Fibroblast of lung (primary cell): ENCODE measurements around the gene IL21R.

Experiments
- CTCF ChIP-seq, 2 donors: IDR thresholded peaks in 1 of 2; conservative IDR thresholded peaks in 1 of 2; 1 replicate in 1 of 2; 2 replicates in 1 of 2; pipeline ENCODE4 v1.5.1; 2011 to 2012; ENCODE audit warnings: low read length in 2 of 2, control low read depth in 1 of 2, inconsistent platforms in 1 of 2, low read depth in 1 of 2, mild to moderate bottlenecking in 1 of 2
- EZH2 ChIP-seq: IDR thresholded peaks from 2 replicates; pipeline ENCODE4 v1.5.1; 2012; ENCODE audit warnings: low read length, control low read depth, mild to moderate bottlenecking; ENCODE audit errors: missing control alignments

GRCh38 chr16:27464626-27465482 is 62.9 kb downstream of the IL21R start:
- TF ChIP-seq CTCF (conservative IDR thresholded peaks at IDR 0.05 in 1 of 2, IDR thresholded peaks at IDR 0.05 in 1 of 2; ENCODE audit: low read depth in 1 of 2, low read length in 2 of 2) (no peak), EZH2 (no peak)
